Heart left ventricle (tissue), 16 donors: ENCODE data around the gene ZBTB7B. TPM values are rescaled to one million over a fixed set of nuclear protein-coding genes. Genes with fewer than 3 reads are reported as not detected.

Experiments
- ATAC-seq, 4 donors: fragments of 200-7000 bp; cut with Tn5 transposase; one replicate each; pipeline ENCODE4 v1.9.1; 2020 to 2022; ENCODE audit warnings: moderate library complexity in 4 of 4, mild to moderate bottlenecking in 3 of 4, moderate number of reproducible peaks in 1 of 4
- DNase-seq, 5 donors: peaks; one replicate each; pipeline ENCODE4 v3.0.0-alpha.2; 2020
- H3K27ac ChIP-seq, 12 donors: fragments of 200-600 bp; sonication (generic) in 4 of 12; one replicate each; pipeline versions ENCODE4 v1.5.0 to v1.8.0; 2016 to 2022; ENCODE audit warnings: mild to moderate bottlenecking in 2 of 12
- H3K27me3 ChIP-seq, 9 donors: fragments of 200-600 bp; sonication (generic) in 2 of 9; one replicate each; pipeline versions ENCODE4 v1.5.1 to v1.8.0; 2016 to 2022; ENCODE audit warnings: mild to moderate bottlenecking in 3 of 9
- H3K36me3 ChIP-seq, 9 donors: fragments of 200-600 bp; sonication (generic) in 2 of 9; one replicate each; pipeline versions ENCODE4 v1.5.0 to v1.8.0; 2018 to 2022; ENCODE audit warnings: mild to moderate bottlenecking in 2 of 9
- H3K4me1 ChIP-seq, 12 donors: fragments of 200-600 bp; sonication (generic) in 4 of 12; one replicate each; pipeline versions ENCODE4 v1.5.0 to v1.8.0; 2016 to 2022; ENCODE audit warnings: mild to moderate bottlenecking in 3 of 12
- H3K4me3 ChIP-seq, 12 donors: fragments of 200-600 bp; sonication (generic) in 4 of 12; one replicate each; pipeline versions ENCODE4 v1.5.0 to v1.8.0; 2017 to 2022; ENCODE audit warnings: mild to moderate bottlenecking in 9 of 12, moderate library complexity in 4 of 12
- H3K9me3 ChIP-seq, 12 donors: fragments of 200-600 bp; sonication (generic) in 4 of 12; one replicate each; pipeline versions ENCODE4 v1.5.0 to v1.8.0; 2016 to 2022; ENCODE audit warnings: mild to moderate bottlenecking in 1 of 12
- CTCF ChIP-seq, 12 donors: fragments of 200-600 bp; sonication (generic) in 4 of 12; IDR thresholded peaks; one replicate each; pipeline versions ENCODE4 v1.5.0 to v1.8.0; 2018 to 2022; ENCODE audit warnings: antibody characterized with exemption in 12 of 12, mild to moderate bottlenecking in 5 of 12
- POLR2A ChIP-seq, 2 donors: fragments of 450-650 bp; IDR thresholded peaks; one replicate each; pipeline ENCODE4 v1.6.1; 2017; ENCODE audit warnings: antibody characterized with exemption in 2 of 2, mild to moderate bottlenecking in 2 of 2, moderate library complexity in 2 of 2
- WGBS, 4 donors: extraction: QIAGEN DNeasy Blood & Tissue Kit in 2 of 4; methylation state at CpG; one replicate each; pipeline versions ENCODE4 v1.1.5 to v1.1.7; 2013 to 2018; 5-methylcytosine and 5-hydroxymethylcytosine counted together
- intact Hi-C, 10 donors: fragments of 100-400 bp; cut with DNase I; formaldehyde crosslinking; loops; one replicate each; pipeline versions ENCODE4 v1.11.1 to v1.14.2; 2022
- polyA plus RNA-seq, 2 donors: library from polyadenylated mRNA; stranded (reverse); fragments of 200-250 nt; gene quantifications; one replicate each; pipeline ENCODE4 v1.2.3, GENCODE V29; 2013
- total RNA-seq, 9 donors: library from RNA; depleted of rRNA in 2 of 9; stranded (reverse); fragments of >200 nt in 2 of 9; fragmentation: NEBNext Ultra II Directional in 3 of 9; extraction: Animal tissue kit (Norgen Biotek cat#: 25700) in 3 of 9; gene quantifications; one replicate each; pipeline versions ENCODE4 v1.1.0 to v1.2.4, GENCODE V29; 2016 to 2023
- donor health status: ischemic (EF 13 %, LVEDD 7.1; RV severe dilation, severe dysfunction).
- donor health status: healthy with polysubstance abuse.
- donor health status: DM: no; HTN: yes; CAD: no.
- donor health status: DM: no; HTN: no; CAD: no.
- donor health status: ischemic (EF 25% LVEDD 6.9; RV normal size, moderate dysfunction).
- donor health status: ischemic (EF 25% LVEDD 5.7; RV mildly dilated, moderate dysfunction).
- donor health status: healthy.
- donor health status: DM: yes; HTN: yes; CAD: no.
- donor health status: ischemic (EF 35%, LVEDD 5.7; RV mildly dilated, moderate dysfunction).
- donor health status: nonischemic (EF 11% LVEDD 7.7; RV severe dilation, severe dysfunction).
- donor health status: DM: yes; HTN: yes; CAD: no.
- donor health status: PGD.
- donor health status: ischemic (EF 29% LVEDD 5.4; RV normal size, mild dysfunction).
- donor health status: nonischemic (EF 23%, LVEDD 6.1; RV moderate dilation, normal function).

ZBTB7B gene
- total and polyA plus RNA-seq, 11 donors = 29.5 to 103 (median 46.6) TPM

GRCh38 chr1:155000726-155001424 is 1.7 kb upstream of the ZBTB7B start:
- peak; percentile 89 to 93 (median 91) for DNase-seq
- H3K9me3 ChIP-seq = no peaks in the 10 kb centered on the region
- TF ChIP-seq CTCF (IDR thresholded peaks at IDR 0.05) = peak in 3 of 12 donors; percentile 3 to 14 (median 8)
- TF ChIP-seq POLR2A (IDR thresholded peaks at IDR 0.05) = peak; percentile 24 to 78
- H3K4me1 ChIP-seq = peaks cover under 1 to 58% (median 34%) of the 10 kb centered on the region in 12 donors
- peak overlapping the region; percentile 77 to 98 (median 95) for H3K27ac ChIP-seq
- H3K27me3 ChIP-seq = no peaks in the 10 kb centered on the region
- intact Hi-C loops = loop anchor here in 6 of 10 donors (2.0 to 5.0 kb wide), 6 partner anchors 18 to 51 kb away; partner anchors contain the start of genes ADAM15 (in 4 of the 6), CKS1B (in 1 of the 6), FLAD1 (in 1 of the 6) and PYGO2 (in 1 of the 6)
- peak; percentile 18 to 68 (median 62) for ATAC-seq
- H3K36me3 ChIP-seq = no peaks in the 10 kb centered on the region
- peak overlapping the region; percentile 70 to 96 (median 84) for H3K4me3 ChIP-seq
- WGBS, 4 donors = 0 to 1% (median 0%) methylated on average over 9 to 43 of the region's 43 CpGs

- no peaks in the 10 kb centered on the region for H3K36me3 ChIP-seq
- WGBS, 4 donors = 0 to 2% (median 1%) methylated on average over 10 to 11 of the region's 11 CpGs
- H3K4me1 ChIP-seq = peaks cover 5 to 59% (median 38%) of the 10 kb centered on the region in 12 donors
- H3K27me3 ChIP-seq = no peaks in the 10 kb centered on the region
- intact Hi-C loops = loop anchor here in 6 of 10 donors (2.0 to 5.0 kb wide), 6 partner anchors 19 to 51 kb away; partner anchors contain the start of genes ADAM15 (in 4 of the 6), CKS1B (in 1 of the 6), FLAD1 (in 1 of the 6) and PYGO2 (in 1 of the 6)
- ATAC-seq = no peak
- DNase-seq = peak in 1 of 5 donors; percentile 25
- H3K9me3 ChIP-seq = no peaks in the 10 kb centered on the region
- TF ChIP-seq CTCF (IDR thresholded peaks at IDR 0.05) = no peak
- no peak for TF ChIP-seq POLR2A (IDR thresholded peaks at IDR 0.05)
- H3K27ac ChIP-seq = peak overlapping the region; percentile 77 to 98 (median 95)
- H3K4me3 ChIP-seq = peak overlapping the region; percentile 70 to 96 (median 84)
Measured at GRCh38 chr1:155001425-155001674, 1.3 kb upstream of the ZBTB7B start.

- TF ChIP-seq POLR2A (IDR thresholded peaks at IDR 0.05) (peak in 1 of 2 donors; percentile 70), CTCF (IDR thresholded peaks at IDR 0.05) (peak in 10 of 12 donors; percentile 12 to 63 (median 45))
- WGBS, 4 donors = 0 to 1% (median 1%) methylated on average over 31 to 38 of the region's 38 CpGs
- DNase-seq = peak; percentile 100
- no peaks in the 10 kb centered on the region for H3K9me3 ChIP-seq
- H3K4me1 ChIP-seq = peaks cover 5 to 64% (median 43%) of the 10 kb centered on the region in 12 donors
- ATAC-seq = peak; percentile 84 to 90 (median 89)
- H3K27ac ChIP-seq = peak overlapping the region; percentile 77 to 98 (median 95)
- peak overlapping the region; percentile 70 to 96 (median 84) for H3K4me3 ChIP-seq
- no peaks in the 10 kb centered on the region for H3K27me3 ChIP-seq
- intact Hi-C loops = loop anchor here in 6 of 10 donors (1.0 to 5.0 kb wide), 9 partner anchors 15 to 65 kb away; partner anchors contain the start of genes ADAM15 (in 4 of the 6), CKS1B (in 3 of the 6), FLAD1 (in 1 of the 6) and PMVK (in 1 of the 6)
- H3K36me3 ChIP-seq = no peaks in the 10 kb centered on the region
Measured at GRCh38 chr1:155001675-155002463, 733 bp upstream of the ZBTB7B start.
